HG03439 (cell line): Measurements from ENCODE around the gene SUSD2.
"Not testable (repeated sequence)": the region's sequence is repeated elsewhere in the genome, so short reads cannot be mapped to it uniquely, and the experiment has no call there.

Experiments
- ATAC-seq: cut with Tn5 transposase; IDR thresholded peaks from one replicate; pipeline ENCODE4 v1.9.1; 2021; ENCODE audit warnings: mild to moderate bottlenecking, moderate library complexity; ENCODE audit not compliant: unreplicated experiment

The SUSD2 gene

GRCh38 chr22:24171822-24172221 is 9.5 kb upstream of the SUSD2 start:
- ATAC-seq: no peak

DNA sequence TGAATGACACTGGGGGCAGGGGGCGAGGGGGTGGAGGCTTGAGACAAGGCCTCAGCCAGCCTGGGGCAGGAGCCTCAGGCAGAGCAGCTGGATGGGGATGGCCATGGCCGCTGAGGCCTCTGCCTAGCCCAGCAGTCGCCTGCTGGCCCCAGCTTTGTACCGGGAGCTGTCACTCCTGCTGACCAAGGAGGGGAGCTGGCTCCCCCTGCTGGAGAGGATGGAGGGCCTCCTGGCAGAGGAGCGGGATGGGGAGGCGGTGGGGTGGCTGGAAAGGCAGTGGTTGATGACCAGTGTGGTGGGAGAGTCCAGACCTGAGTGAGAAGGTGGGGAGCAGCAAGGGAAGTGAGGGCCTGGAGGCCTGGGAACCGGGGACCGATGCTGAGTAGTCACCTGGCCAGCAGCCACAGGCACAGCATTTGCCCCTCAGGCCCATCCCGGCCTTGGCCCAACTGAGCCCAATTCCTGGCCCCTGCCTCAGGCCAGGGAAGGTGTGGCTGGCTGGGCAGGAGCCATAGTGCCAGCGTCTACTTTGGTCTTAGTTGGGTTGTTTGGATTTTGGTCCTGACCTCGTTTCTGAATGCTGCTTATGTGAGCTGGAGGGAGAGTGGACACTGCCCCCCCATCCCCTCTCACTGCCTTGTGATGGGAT is 6.0 kb upstream of the SUSD2 start:
- no peak for ATAC-seq

DNA sequence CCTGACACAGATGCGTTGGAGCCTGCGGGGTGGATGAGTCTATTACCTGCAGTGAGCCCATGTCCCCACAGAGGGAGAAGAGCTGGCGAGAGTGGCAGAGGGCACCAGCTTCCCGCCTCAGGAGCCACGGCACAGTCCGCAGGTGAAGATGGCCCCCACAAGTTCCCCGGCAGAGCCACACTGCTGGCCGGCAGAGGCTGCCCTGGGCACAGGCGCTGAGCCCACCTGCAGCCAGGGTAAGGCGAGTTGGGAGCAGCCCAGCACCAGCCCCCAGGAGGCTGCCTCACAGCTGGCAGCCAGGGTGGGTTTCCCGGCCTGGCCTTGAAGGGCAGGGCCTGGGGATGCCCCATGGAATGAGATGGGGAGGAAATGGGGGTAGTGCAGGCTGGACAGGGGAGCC is 5.2 kb upstream of the SUSD2 start:
- no peak for ATAC-seq

GRCh38 chr22:24176630-24177029 is 4.7 kb upstream of the SUSD2 start:
- no peak for ATAC-seq

DNA sequence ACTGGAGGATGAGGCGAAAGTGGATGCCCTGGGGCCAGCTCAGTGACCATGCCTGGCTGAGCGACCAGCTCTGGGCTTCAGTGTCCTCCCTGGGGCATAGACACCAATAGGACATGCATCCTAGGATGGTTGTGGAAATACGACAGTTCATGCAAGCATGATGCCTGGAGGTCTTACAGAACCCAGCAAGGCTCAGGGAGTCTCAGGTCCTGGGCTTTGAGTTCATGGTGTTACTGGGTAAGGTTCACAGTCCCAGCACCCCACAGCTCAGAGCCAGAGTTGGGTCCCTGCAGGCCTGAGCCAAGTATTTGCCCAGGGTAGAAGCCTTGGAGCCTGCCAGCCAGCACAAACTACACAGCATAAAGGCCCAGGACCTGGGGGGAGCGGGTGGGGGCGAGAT is 4.2 kb upstream of the SUSD2 start:
- ATAC-seq: no peak

DNA sequence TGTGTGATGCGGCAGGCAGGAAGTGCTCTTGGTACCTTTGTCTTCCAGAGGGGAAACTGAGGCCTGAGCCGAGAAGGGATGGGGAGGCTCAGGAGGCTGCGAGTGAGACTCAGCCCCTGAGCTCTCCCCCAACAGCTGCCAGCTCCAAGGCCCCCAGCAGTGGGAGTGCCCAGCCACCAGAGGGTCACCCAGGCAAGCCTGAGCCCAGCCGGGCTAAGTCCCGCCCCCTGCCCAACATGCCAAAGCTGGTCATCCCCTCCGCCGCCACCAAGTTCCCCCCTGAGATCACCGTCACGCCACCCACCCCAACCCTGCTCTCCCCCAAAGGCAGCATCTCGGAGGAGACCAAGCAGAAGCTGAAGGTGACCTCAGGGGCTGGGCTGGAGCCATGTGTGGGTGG is 3.8 kb upstream of the SUSD2 start:
- ATAC-seq: no peak

GRCh38 chr22:24178021-24178431 is 3.3 kb upstream of the SUSD2 start:
- no peak for ATAC-seq

- ATAC-seq: no peak
These were observed 2.5 kb upstream of the SUSD2 start for GRCh38 chr22:24178502-24179440.

GRCh38 chr22:24179478-24180210 is 1.6 kb upstream of the SUSD2 start:
- no peak for ATAC-seq

DNA sequence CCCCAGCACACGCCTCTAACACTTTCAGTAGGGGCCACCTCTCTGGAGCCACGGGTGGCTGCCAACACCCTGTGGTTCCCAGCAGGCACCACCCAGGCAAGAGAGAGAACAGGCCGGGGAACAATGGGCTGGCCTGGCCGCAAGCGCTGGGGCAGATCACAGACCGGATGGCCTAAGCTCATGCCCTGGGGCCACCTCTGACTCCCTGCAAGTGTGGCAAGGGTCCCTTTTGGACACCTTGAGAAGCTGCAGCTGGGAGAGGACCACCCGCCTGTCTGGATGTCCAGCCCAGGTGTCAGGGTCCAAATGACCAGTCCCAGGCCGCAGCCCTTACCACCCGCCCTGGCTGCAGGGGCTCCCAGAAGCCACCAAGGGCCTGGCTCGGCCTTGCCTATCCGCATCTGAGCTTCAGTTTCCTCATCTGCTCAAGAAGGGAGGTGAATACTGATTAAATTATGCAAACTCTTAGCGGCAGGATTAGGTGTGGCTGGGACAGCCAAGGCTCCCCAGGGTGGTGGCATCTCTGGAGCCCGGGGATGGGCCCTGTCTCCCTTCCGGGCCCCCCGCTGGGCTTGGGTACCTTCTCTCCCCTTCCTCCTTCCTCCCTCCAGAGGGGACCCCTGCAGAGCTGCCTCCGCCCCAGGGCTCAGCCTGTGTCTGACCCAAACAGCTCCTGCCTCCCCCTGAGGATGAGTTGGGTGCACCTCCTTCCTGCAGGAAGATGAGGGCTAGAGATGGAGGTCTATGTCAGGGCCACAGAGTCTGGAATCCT is 785 bp upstream of the SUSD2 start:
- ATAC-seq: no peak

DNA sequence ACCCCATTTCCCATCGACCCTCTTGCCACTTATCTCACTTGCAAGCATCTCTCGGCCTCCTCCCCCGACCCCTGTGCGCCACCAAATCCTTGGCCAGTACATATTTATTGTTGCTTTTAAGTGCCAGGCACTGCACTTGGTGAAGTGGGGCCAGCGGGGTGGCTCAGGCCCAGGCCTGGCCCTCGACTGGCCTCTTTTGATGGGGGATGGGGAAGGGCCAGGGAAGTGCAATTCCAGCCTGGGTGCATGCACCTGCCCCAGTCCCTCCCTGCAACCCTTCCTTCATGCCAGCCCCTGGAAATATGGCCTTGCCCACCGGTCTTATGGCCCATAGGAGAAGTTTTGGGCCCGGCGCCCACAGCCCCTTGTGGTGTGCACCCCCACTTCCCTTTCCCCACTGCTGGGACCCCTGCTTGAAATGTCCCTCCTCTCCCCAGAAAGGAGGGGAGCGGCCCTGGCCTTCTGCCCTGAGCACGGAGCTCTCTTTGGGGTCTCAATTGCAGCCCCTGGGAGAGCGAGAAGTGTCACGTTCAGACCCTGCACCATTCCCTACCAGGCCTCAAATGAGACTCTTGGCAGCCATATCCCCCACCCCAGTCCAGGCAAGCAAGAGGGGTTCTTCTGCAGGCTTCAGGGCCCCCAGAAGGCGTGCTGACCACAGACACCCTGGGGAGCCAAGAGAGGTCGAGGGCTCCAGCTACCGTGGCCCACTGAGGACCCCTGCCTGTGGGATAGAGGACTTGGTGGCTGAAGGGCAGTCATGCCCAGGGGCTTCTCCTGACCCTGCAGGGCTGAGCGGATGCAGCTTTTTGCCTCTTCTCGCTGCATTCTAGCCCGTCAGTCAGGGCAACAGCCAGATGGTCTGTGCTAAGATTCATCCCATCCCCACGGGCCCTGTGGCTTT is 961 bp downstream of the SUSD2 start:
- no peak for ATAC-seq

GRCh38 chr22:24182900-24183246 is 1.6 kb downstream of the SUSD2 start:
- ATAC-seq: not testable (repeated sequence)

GRCh38 chr22:24183321-24184031 is 2.2 kb downstream of the SUSD2 start:
- no peak for ATAC-seq

DNA sequence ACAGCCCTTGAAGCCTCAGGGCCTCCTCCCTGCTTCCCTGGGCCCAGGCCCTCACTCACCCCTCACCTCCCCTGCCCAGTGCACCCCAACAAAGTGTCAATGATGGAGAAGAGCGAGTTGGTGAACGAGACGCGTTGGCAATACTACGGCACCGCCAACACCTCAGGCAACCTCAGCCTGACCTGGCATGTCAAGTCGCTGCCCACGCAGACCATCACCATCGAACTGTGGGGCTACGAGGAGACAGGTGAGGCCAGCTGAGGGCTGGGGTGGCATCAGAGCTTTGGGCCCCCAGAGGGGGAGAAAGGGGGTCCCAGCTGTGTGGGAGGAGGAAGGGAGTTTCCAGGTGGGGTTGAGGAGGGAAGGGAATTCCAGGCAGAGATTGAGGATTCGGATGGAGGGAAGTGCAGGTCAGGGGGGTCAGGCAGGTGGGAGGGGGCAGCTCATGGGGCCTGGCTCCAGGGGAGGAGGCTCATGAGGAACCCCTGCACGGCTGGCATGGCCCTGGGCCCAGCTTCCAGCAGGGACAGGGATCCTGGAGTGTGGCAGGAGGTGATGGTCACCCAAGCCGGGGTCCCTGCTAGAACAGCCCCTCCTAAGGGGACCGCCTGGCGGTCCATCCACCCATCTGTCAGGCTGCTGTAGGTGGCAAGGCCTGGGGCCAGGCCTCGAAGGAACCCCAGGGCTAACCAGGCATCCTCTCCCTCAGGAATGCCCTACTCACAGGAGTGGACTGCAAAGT is 2.9 kb downstream of the SUSD2 start:
- no peak for ATAC-seq

GRCh38 chr22:24185001-24185500 is 3.8 kb downstream of the SUSD2 start:
- ATAC-seq: no peak

DNA sequence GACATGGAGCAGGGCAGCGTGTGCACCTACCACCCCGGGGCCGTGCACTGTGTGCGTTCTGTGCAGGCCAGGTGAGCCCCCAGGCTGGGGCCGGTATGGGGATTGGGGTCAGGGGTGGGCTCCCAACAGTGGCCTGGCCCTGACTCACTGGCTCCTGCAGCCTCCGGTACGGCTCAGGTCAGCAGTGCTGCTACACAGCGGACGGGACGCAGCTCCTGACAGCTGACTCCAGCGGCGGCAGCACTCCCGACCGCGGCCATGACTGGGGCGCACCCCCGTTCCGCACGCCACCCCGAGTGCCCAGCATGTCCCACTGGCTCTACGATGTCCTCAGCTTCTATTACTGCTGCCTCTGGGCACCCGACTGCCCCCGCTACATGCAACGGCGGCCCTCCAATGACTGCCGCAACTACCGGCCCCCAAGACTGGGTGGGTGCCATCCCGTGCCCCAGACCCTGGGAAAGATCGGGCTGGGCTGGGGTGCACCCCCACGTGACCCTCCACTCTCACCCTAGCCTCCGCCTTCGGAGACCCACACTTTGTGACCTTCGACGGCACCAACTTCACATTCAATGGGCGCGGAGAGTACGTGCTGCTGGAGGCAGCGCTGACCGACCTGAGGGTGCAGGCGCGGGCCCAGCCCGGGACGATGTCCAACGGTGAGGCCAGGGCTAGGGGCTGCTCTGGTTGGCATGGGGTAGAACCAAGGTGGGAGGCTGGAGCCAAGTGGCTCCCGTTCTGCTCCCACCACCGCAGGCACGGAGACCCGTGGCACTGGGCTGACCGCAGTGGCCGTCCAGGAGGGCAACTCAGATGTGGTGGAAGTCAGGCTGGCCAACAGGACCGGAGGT is 4.4 kb downstream of the SUSD2 start:
- ATAC-seq: no peak

DNA sequence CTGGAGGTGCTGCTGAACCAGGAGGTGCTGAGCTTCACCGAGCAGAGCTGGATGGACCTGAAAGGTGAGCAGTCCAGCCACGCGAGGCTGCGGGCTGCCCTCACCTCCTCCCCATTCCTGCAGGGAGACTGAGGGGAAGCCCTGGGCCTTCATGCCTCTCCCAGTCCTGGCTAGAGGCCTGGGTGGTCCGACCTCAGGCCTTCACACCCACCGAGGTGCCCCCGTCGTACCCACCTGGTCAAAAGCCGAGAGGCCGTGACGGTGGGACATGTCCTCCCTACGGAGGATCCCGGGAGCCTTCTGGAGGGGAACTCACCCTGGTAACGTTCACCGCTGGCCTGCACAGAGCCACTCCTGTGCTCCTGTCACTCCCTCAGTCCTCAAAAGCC is 5.1 kb downstream of the SUSD2 start:
- ATAC-seq: no peak
